ENCODE data around the gene FITM2. TPM values are rescaled to one million over a fixed set of nuclear protein-coding genes. Genes with fewer than 3 reads are reported as not detected.

The FITM2 gene
- total RNA-seq, 1 donor, result 1.6 TPM

GRCh38 chr20:44279228-44279627 is 31.8 kb downstream of the FITM2 start:
- Histone ChIP-seq H3K27me3 (ENCODE audit: insufficient read depth, low read length) (no peaks in the 10 kb centered on the region), H3K9me3 (ENCODE audit: low read depth, low read length) (no peaks in the 10 kb centered on the region)

GRCh38 chr20:44274303-44275017 is 36.5 kb downstream of the FITM2 start:
- no peak overlapping the region for H3K4me3 ChIP-seq (ENCODE audit: low read length)

More at GRCh38 chr20:44279228-44279627, 31.8 kb downstream of the FITM2 start:
- no peak overlapping the region for H3K4me3 ChIP-seq (ENCODE audit: low read length)
- no peaks in the 10 kb centered on the region for H3K4me1 ChIP-seq (ENCODE audit: insufficient read depth, low read length)

GRCh38 chr20:44273231-44274215 is 37.5 kb downstream of the FITM2 start:
- Histone ChIP-seq H3K9me3 (ENCODE audit: low read depth, low read length) (no peaks in the 10 kb centered on the region), H3K4me3 (ENCODE audit: low read length) (no peak overlapping the region), H3K4me1 (ENCODE audit: insufficient read depth, low read length) (no peaks in the 10 kb centered on the region), H3K27me3 (ENCODE audit: insufficient read depth, low read length) (no peaks in the 10 kb centered on the region)

More at GRCh38 chr20:44274303-44275017, 36.5 kb downstream of the FITM2 start:
- Histone ChIP-seq H3K27me3 (ENCODE audit: insufficient read depth, low read length) (no peaks in the 10 kb centered on the region), H3K9me3 (ENCODE audit: low read depth, low read length) (no peaks in the 10 kb centered on the region), H3K4me1 (ENCODE audit: insufficient read depth, low read length) (no peaks in the 10 kb centered on the region)

- H3K9me3 ChIP-seq (ENCODE audit: low read depth, low read length), result no peaks in the 10 kb centered on the region
- H3K4me1 ChIP-seq (ENCODE audit: insufficient read depth, low read length), result no peaks in the 10 kb centered on the region
- H3K27me3 ChIP-seq (ENCODE audit: insufficient read depth, low read length), result no peaks in the 10 kb centered on the region
- H3K4me3 ChIP-seq (ENCODE audit: low read length), result no peak overlapping the region
Observed at GRCh38 chr20:44271915-44272663, 38.9 kb downstream of the FITM2 start.

- Histone ChIP-seq H3K4me1 (ENCODE audit: insufficient read depth, low read length) (no peaks in the 10 kb centered on the region), H3K9me3 (ENCODE audit: low read depth, low read length) (no peaks in the 10 kb centered on the region), H3K4me3 (ENCODE audit: low read length) (no peak overlapping the region), H3K27me3 (ENCODE audit: insufficient read depth, low read length) (no peaks in the 10 kb centered on the region)
Observed at GRCh38 chr20:44268802-44269201, 42.2 kb downstream of the FITM2 start.

GRCh38 chr20:44264287-44264686 is 46.7 kb downstream of the FITM2 start:
- Histone ChIP-seq H3K27me3 (ENCODE audit: insufficient read depth, low read length) (no peaks in the 10 kb centered on the region), H3K4me3 (ENCODE audit: low read length) (no peak overlapping the region), H3K9me3 (ENCODE audit: low read depth, low read length) (no peaks in the 10 kb centered on the region), H3K4me1 (ENCODE audit: insufficient read depth, low read length) (no peaks in the 10 kb centered on the region)

GRCh38 chr20:44258226-44258890 is 52.6 kb downstream of the FITM2 start:
- Histone ChIP-seq H3K4me1 (ENCODE audit: insufficient read depth, low read length) (no peaks in the 10 kb centered on the region), H3K27me3 (ENCODE audit: insufficient read depth, low read length) (no peaks in the 10 kb centered on the region), H3K4me3 (ENCODE audit: low read length) (no peak overlapping the region), H3K9me3 (ENCODE audit: low read depth, low read length) (no peaks in the 10 kb centered on the region)

GRCh38 chr20:44256961-44257360 is 54.0 kb downstream of the FITM2 start:
- Histone ChIP-seq H3K27me3 (ENCODE audit: insufficient read depth, low read length) (no peaks in the 10 kb centered on the region), H3K9me3 (ENCODE audit: low read depth, low read length) (no peaks in the 10 kb centered on the region), H3K4me1 (ENCODE audit: insufficient read depth, low read length) (no peaks in the 10 kb centered on the region), H3K4me3 (ENCODE audit: low read length) (no peak overlapping the region)

- Histone ChIP-seq H3K27me3 (ENCODE audit: insufficient read depth, low read length) (no peaks in the 10 kb centered on the region), H3K4me3 (ENCODE audit: low read length) (no peak overlapping the region), H3K4me1 (ENCODE audit: insufficient read depth, low read length) (no peaks in the 10 kb centered on the region), H3K9me3 (ENCODE audit: low read depth, low read length) (no peaks in the 10 kb centered on the region)
Observed at GRCh38 chr20:44255942-44256341, 55.1 kb downstream of the FITM2 start.

- H3K4me1 ChIP-seq (ENCODE audit: insufficient read depth, low read length), result no peaks in the 10 kb centered on the region
- H3K4me3 ChIP-seq (ENCODE audit: low read length), result no peak overlapping the region
- peaks cover 2% of the 10 kb centered on the region for H3K27me3 ChIP-seq (ENCODE audit: insufficient read depth, low read length)
- no peaks in the 10 kb centered on the region for H3K9me3 ChIP-seq (ENCODE audit: low read depth, low read length)
Observed at GRCh38 chr20:44254073-44254472, 56.9 kb downstream of the FITM2 start.

- H3K4me1 ChIP-seq (ENCODE audit: insufficient read depth, low read length), result no peaks in the 10 kb centered on the region
- no peaks in the 10 kb centered on the region for H3K9me3 ChIP-seq (ENCODE audit: low read depth, low read length)
- peaks cover 5% of the 10 kb centered on the region for H3K27me3 ChIP-seq (ENCODE audit: insufficient read depth, low read length)
- no peak overlapping the region for H3K4me3 ChIP-seq (ENCODE audit: low read length)
Observed at GRCh38 chr20:44253528-44253927, 57.5 kb downstream of the FITM2 start.

Other genes with a start within 250 kb of the FITM2 start
- gene JPH2, start 124.0 kb downstream of the FITM2 start, total RNA-seq, result not detected
- gene OSER1, start 100.4 kb downstream of the FITM2 start, total RNA-seq, result 109 TPM
- not detected for gene GDAP1L1, start 63.9 kb downstream of the FITM2 start, total RNA-seq
- not detected for gene R3HDML, start 25.8 kb upstream of the FITM2 start, total RNA-seq
- not detected for gene HNF4A, start 44.5 kb upstream of the FITM2 start, total RNA-seq
- gene TTPAL, start 164.7 kb upstream of the FITM2 start, total RNA-seq, result 4.7 TPM
- gene SERINC3, start 210.9 kb upstream of the FITM2 start, total RNA-seq, result 37.7 TPM

Measured in mononuclear cell (primary cell).